GM19468 (cell line): ENCODE data around the gene DDX46.
"Not testable (repeated sequence)": the region's sequence is repeated elsewhere in the genome, so short reads cannot be mapped to it uniquely, and the experiment has no call there.

Experiments
- ATAC-seq: cut with Tn5 transposase; IDR thresholded peaks from one replicate; pipeline ENCODE4 v1.9.1; 2021; ENCODE audit warnings: mild to moderate bottlenecking, moderate library complexity, moderate number of reproducible peaks; ENCODE audit not compliant: unreplicated experiment; ENCODE audit errors: extremely low read depth

Gene DDX46, protein sequence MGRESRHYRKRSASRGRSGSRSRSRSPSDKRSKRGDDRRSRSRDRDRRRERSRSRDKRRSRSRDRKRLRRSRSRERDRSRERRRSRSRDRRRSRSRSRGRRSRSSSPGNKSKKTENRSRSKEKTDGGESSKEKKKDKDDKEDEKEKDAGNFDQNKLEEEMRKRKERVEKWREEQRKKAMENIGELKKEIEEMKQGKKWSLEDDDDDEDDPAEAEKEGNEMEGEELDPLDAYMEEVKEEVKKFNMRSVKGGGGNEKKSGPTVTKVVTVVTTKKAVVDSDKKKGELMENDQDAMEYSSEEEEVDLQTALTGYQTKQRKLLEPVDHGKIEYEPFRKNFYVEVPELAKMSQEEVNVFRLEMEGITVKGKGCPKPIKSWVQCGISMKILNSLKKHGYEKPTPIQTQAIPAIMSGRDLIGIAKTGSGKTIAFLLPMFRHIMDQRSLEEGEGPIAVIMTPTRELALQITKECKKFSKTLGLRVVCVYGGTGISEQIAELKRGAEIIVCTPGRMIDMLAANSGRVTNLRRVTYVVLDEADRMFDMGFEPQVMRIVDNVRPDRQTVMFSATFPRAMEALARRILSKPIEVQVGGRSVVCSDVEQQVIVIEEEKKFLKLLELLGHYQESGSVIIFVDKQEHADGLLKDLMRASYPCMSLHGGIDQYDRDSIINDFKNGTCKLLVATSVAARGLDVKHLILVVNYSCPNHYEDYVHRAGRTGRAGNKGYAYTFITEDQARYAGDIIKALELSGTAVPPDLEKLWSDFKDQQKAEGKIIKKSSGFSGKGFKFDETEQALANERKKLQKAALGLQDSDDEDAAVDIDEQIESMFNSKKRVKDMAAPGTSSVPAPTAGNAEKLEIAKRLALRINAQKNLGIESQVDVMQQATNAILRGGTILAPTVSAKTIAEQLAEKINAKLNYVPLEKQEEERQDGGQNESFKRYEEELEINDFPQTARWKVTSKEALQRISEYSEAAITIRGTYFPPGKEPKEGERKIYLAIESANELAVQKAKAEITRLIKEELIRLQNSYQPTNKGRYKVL

DNA sequence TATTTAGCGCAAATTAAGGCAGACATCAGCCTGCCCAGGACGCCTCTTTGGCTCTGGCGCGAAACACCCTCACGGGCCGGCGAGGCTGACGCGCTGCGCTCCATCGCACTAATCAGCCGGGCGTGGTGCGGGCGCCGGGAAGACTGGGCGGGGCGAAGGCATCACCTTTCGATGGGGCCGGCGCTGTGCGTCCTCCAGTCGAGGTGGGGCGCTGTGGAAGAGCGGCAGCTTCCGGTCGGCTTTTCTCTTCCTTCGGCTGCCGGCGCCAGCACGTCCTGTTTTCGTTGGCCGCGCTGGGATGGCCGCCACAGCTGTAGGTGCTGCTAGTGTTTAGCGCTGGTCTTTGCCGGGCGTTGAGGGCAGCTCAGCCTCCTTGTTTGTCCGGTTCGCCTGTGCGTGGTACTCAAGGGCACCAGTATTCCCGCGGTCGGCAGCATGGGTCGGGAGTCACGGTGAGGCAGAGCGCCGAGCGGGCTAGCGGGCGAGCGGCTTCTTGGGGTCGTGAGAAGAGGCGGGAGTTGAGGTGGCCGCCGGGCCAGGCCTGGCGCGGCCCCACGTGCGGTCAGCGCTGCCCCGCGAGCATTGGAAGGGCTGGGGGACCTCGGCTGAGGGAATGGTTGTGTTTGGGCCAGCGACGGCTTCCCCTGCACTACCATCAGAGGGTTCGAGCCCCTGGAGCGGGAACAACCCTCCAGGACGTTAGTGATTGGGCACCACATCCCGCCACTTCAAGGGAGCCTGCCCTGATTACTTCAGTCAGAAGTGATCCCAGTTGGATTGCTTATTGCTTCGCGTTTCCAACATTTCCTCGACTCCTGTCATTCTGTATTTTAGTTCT, at the start of gene DDX46:
TSS of gene DDX46 (plus strand) at position 276 of the 838 bp plus-strand sequence. CDS start at position 436, 160 bp downstream.
- peak; percentile 96 for ATAC-seq

DNA sequence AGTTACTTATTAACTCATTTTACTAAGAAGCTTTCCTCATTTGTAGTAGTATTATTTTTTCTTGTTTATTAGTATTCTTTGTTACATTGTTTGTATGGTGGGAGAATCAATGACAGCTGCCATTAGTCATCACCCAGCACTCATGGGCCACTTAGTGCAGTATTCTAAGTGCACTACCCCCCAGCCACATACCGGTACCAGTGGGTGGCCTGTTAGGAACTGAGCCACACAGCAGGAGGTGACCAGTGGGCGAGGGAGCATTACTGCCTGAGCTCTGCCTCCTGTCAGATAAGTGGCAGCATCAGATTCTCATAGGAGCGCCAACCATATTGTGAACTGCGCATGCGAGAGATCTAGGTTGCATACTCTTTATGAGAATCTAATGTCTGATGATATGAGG, 44.5 kb upstream of the DDX46 start:
- no peak for ATAC-seq

DNA sequence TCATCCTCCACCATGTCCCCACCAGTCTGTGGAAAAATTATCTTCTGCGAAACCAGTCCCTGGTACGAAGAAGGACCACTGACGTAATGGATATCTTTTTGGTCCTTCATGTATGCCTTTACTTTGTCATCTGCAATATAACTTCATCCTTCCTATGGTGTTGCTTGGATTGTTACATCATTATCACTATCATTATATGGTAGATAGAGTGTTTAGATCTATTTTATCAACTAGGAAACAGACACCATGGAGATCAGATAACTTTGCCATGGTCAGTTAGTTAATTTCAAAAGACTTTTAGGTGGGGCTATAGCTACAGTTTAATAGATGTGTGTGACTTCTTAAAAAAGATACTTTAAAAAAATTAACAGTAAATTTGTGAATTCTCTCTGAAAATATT, 44.0 kb upstream of the DDX46 start:
- ATAC-seq = no peak

DNA sequence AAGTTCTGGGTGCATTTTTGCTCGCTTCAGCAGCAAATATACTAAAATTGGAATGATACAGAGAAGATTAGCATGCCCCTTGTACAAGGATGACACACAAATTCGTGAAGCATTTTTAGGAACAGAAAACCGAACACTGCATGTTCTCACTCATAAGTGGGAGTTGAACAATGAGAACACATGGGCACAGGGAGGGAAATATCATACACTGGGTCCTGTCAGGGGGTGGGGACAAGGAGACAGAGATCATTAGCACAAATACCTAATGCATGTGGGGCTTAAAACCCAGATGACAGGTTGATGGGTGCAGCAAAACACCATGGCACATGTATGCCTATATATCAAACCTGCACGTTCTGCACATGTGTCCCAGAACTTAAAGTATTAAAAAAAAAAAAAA, 43.1 kb upstream of the DDX46 start:
- not testable (repeated sequence) for ATAC-seq

DNA sequence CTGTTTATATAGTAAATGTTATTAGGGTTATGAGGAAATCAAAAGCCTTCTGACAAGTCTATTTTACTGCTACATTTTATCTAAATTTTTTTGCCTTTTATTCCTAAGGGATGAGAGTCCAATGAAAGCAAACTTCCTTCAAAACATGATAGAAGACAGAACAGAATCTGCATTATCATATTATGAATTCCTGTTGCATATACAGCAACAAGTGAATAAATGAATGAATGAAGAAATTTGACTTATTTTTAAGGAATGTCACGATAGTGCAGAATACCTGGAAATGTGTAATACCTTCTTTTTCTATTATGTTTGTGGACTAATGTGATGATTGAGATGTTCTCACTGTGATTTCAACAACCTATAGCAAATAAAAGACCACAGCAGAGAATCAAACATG, 33.7 kb upstream of the DDX46 start:
- no peak for ATAC-seq

DNA sequence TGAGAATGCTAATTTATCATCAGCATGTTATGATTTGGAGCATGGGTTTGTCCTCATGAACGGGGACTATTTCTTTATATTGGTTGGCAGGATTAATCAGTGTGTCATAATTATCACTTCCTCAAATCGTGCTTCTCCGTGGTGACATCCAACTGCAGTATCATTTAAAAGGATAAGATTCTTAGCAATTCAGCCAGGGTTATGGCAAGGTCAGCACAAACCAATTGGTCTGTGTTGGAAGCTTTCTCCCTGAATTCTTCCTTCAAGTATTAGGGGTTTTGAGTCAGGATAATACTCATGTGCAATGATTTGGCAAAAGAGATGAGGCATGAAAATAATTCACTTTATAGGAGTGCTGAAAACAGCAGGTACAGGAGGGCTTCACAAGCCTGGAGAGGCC, 25.8 kb upstream of the DDX46 start:
- no peak for ATAC-seq

DNA sequence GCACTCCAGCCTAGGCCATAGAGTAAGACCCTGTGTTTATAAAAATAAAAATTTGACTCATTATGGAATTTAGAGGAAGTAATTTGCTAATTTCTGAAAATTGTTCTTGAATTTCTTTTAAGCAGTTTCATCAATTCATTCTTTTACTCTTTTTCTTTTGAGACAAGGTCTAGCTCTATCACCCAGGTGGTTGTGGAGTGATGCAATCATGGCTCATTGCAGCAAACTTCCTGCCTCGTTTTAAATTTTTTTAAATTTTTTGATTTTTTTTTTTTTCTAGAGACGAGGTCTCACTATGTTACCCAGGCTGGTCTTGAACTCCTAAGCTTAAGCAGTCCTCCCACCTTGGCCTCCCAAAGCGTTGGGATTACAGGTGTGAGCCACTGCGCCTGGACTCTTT, 23.3 kb upstream of the DDX46 start:
- no peak for ATAC-seq

DNA sequence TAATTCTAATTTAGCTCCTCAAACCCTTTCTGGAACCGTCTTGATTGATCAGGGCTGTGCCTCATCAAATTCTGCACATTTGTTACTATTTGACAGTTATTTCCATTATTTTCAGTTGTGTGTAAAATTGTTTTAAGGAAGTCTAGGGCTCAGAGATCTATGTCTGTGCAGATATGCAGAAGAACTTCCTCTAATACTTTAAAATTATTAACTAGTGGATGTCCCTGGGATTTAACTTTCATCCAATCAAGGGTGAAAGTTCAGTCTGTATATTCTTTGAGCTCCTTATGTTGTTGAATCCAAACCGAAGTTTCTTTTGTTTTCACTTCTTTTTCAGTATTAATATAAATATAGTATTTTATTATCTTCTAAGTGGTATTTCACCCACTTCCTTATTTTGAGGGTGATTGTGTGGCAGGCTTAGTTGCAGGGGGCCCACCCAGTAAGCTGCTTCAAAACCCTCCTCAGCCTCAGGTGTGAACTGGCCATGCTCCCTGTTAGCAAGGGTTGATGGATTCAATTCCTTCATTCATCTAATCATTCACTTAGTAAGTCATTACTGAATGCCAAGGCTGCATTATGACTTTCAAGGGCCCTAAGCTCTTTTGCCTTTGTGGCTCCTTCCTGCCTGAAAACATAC, 22.3 kb upstream of the DDX46 start:
- ATAC-seq = no peak

DNA sequence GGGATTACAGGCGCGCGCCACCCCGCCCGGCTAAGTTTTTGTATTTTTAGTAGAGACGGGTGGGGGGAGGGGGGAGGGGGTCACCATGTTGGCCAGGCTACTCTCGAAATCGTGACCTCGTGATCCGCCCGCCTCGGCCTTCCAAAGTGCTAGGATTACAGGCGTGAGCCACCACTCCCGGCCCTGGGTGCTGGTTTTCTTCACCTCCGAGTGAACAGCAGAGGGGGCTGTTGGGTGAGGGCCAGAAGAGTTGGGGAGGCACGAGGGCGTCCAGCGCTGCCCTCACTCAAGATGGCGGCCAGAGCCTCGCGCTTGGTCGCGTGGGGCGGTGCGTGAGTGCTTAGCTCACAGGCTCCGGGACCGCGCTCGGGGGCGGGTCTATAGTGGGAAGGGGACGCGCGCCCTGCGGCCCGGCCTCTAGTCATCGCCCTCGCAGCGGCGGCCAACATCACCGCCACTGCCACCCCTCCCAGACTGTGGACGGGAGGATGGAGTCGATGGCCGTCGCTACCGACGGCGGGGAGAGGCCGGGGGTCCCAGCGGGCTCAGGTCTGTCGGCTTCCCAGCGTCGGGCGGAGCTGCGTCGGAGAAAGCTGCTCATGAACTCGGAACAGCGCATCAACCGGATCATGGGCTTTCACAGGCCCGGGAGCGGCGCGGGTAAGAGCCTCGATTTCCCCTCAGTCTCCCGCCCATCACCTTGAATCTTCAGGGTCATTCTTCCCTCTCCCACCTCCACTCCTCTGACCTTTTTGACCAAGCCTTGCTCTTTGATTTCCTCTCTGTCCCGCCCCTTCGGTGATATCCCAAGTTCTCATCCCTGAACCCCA, 20.2 kb upstream of the DDX46 start, which contains the start of gene CAMLG:
TSS of gene CAMLG (plus strand) at position 416 of the 830 bp plus-strand sequence. CDS start at position 489, 73 bp downstream.
- peak; percentile 83 for ATAC-seq

DNA sequence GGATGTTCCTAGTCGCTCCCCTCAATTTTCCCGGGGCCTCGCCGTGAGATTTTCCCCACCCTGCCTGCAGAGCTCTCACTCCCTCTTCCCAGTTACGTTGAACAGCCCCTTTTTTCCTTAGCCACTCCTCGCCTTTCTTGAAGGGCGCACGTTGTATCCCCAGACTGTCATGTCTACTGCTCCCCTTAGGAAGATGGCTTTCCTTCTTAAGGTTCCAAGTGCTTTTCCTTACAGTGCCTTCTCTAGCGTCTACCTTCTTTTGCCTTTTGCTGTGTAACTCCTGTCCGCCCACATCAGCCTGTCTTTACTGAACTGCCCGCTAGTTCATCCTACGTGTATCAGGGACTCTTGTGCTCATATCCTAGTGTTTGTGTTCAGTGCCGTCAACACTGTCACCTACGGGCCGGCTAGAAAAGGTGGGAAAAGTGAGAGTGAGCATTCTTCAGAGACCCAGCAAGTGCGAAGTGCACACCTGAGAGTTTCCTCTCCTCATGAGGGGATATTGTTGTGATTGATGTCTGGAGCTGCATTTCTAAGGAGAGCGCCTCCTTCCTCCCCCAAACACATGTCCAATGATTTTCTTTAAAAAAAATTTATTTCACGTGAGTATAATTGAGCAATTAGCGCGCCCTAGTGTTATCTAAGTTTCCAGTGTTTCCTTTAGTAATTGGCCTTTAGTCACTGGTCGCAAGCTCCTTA, 19.5 kb upstream of the DDX46 start:
- ATAC-seq = no peak

DNA sequence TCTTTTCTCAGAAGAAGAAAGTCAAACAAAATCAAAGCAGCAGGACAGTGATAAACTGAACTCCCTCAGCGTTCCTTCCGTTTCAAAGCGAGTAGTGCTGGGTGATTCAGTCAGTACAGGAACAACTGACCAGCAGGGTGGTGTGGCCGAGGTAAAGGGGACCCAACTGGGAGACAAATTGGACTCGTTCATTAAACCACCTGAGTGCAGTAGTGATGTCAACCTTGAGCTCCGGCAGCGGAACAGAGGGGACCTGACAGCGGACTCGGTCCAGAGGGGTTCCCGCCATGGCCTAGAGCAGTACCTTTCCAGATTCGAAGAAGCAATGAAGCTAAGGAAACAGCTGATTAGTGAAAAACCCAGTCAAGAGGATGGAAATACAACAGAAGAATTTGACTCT, 17.5 kb upstream of the DDX46 start:
- ATAC-seq = no peak

DNA sequence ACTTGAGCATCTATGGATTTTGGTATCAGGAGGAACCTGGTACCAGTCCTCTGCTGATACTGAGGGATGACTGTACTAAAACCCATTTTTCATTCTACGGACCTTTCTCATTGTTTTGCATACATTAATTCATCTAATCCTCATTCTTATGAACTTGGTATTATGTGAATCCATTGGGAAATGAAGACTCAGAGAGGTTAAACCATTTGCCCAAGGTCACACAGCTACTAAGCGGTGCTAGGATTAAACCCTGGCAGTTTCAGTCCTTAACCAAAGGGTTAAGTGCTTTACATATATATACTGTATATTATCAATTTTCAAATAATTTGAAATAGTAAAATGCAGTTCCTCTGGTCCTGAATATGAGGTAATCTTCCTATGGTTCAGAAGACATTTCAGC, 16.4 kb upstream of the DDX46 start:
- ATAC-seq = no peak

DNA sequence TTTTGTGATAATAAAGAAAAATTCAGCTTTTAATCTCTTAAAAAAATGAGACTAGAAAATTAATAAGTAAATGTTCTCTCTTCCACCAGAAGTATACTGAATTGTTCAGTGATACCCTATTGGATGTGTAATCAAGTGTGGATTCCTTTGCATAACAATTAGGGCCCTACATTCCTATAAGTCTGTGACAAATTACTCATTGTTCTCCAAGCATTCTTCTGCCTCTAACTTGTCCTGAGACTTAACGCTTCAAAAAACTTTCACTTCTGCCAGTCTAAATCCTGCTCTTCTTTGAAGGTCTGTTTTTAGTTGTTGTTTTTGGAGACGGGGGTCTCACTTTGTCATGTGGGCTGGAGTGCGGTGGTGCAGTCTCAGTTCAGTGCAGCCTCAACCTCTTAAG, 9.2 kb upstream of the DDX46 start:
- ATAC-seq = no peak

DNA sequence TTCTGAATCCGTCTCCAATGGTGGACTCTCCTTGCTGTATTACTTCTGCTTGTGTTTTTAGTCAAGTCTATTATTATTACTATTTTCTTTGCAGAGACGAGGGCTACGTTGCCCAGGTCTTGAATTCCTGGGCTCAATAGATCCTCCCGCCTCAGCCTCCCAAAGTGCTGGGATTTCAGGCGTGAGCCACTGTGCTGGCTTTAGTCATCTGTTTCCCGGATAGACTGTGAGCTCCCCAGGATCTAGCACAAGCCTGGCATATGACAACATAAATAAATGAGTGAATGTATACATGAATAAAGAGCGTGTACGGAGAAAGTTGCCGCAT, 439 bp upstream of the DDX46 start:
- ATAC-seq = no peak

DNA sequence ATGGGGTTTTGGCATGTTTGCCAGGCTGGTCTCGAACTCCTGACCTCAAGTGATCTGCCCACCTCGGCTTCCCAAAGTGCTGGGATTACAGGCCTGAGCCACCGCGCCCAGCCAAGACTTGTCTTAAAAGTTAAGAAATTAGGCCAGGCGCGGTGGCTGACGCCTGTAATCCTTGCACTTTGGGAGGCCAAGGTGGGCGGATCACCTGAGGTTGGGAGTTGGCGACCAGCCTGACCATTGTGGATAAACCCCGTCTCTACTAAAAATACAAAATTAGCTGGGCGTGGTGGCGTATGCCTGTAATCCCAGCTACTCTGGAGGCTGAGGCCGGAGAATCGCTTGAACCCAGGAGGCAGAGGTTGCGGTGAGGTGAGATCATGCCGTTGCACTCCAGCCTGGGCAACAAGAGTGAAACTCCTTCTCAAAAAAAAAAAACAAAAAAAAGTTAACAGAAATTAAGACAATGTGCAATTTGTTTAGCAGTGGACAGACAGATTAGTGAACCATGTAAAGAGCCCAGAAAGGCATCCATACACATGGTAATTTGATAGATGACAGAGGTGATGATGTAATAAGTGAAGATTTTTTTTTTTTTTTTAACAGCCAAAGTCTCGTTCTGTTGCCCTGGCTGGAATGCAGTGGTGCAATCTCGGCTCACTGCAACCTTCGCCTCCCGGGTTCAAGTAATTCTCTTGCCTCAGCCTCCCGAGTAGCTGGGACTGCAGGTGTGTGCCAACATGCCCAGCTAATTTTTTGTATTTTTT, 9.1 kb downstream of the DDX46 start:
- ATAC-seq = not testable (repeated sequence)

DNA sequence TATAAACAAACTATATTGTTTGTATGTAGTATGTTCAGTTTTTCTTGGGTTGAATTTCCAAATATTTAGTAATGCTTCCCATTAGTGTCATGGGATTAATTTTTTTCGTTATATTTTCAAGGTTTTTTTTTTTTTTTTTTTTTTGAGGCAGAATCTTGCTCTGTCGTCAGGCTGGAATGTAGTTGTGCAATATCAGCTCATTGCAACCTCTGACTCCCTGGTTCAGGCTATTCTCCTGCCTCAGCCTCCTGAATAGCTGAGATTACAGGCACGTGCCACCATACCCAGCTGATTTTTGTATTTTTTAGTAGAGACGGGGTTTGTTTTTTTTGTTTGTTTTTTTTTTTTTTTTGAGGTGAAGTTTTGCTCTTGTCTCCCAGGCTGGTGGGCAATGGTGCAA, 10.6 kb downstream of the DDX46 start:
- ATAC-seq = no peak

DNA sequence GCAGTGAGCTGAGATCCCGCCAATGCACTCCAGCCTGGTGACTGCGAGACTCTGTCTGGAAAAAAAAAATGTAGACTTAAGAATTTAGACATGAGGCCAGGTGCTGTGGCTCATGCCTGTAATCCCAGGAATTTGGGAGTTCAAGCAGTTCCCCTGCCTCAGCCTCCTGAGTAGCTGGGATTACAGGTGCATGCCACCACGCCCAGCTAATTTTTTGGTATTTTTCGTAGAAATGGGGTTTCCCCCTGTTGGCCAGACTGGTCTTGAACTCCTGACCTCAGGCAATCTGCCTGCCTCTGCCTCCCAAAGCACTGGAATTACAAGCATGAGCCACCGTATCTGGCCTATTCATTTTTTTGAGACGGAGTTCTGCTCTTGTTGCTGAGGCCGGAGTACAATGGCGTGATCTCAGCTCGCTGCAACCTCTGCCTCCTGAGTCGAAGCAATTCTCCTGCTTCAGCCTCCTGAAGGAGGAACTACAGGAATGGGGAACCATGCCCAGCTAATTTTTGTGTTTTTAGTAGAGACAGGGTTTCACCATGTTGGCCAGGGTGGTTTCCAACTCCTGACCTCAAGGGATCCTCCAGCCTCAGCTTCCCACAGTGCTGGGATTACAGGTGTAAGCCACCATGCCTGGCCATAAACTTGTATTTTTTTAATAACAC, 14.0 kb downstream of the DDX46 start:
- ATAC-seq = no peak
